ENCODE measurements around the gene ESYT3.

GRCh38 chr3:138461246-138461645 lies 26.8 kb downstream of the ESYT3 start:
- TF ChIP-seq POLR2A (IDR thresholded peaks at IDR 0.05) (no peak), CTCF (IDR thresholded peaks at IDR 0.05) (no peak)

Measured in suprapubic skin (tissue), 3 donors.